Natural killer cell (primary cell): ENCODE results near the gene PROX2. TPM values are rescaled to one million over a fixed set of nuclear protein-coding genes. Genes with fewer than 3 reads are reported as not detected.

Experiments
- ATAC-seq, 3 donors: fragments of 150-1000 bp in 2 of 3; fragments of 200-7000 bp in 1 of 3; cut with Tn5 transposase; 1 replicate in 1 of 3; 2 replicates in 2 of 3; pipeline ENCODE4 v1.10.0; 2021; ENCODE audit warnings: mild to moderate bottlenecking in 2 of 3, moderate library complexity in 2 of 3
- DNase-seq, 2 donors: peaks; one replicate each; pipeline versions ENCODE4 v3.0.0 to v3.0.0-alpha.2; 2013 to 2021; ENCODE audit warnings: mixed read lengths in 1 of 2
- H3K27ac ChIP-seq: one replicate; pipeline ENCODE4 v1.5.1; 2013; ENCODE audit warnings: mild to moderate bottlenecking, low read length
- H3K27me3 ChIP-seq: one replicate; pipeline ENCODE4 v1.6.1; 2013; ENCODE audit warnings: low read length; ENCODE audit not compliant: control insufficient read depth, insufficient read depth
- H3K36me3 ChIP-seq: one replicate; pipeline ENCODE4 v1.6.1; 2013; ENCODE audit warnings: low read length; ENCODE audit not compliant: control insufficient read depth, insufficient read depth
- H3K4me1 ChIP-seq: one replicate; pipeline ENCODE4 v1.6.1; 2013; ENCODE audit warnings: low read length; ENCODE audit not compliant: control insufficient read depth, insufficient read depth
- H3K4me3 ChIP-seq: one replicate; pipeline ENCODE4 v1.5.1; 2013; ENCODE audit warnings: low read length
- H3K9me3 ChIP-seq: one replicate; pipeline ENCODE4 v1.6.1; 2013; ENCODE audit warnings: low read length; ENCODE audit not compliant: control insufficient read depth, insufficient read depth
- H3K27ac Mint-ChIP-seq, 2 donors: one replicate each; pipeline ENCODE4 v1.8.0; 2022; ENCODE audit warnings: mild to moderate bottlenecking in 2 of 2, mixed read lengths in 2 of 2, moderate library complexity in 1 of 2
- H3K27me3 Mint-ChIP-seq, 2 donors: one replicate each; pipeline ENCODE4 v1.8.0; 2022; ENCODE audit warnings: low read depth in 2 of 2, mixed read lengths in 2 of 2
- H3K36me3 Mint-ChIP-seq: one replicate; pipeline ENCODE4 v1.8.0; 2022; ENCODE audit warnings: mixed read lengths
- H3K4me1 Mint-ChIP-seq, 2 donors: one replicate each; pipeline ENCODE4 v1.8.0; 2022; ENCODE audit warnings: mixed read lengths in 2 of 2
- H3K4me3 Mint-ChIP-seq: one replicate; pipeline ENCODE4 v1.8.0; 2022; ENCODE audit warnings: mild to moderate bottlenecking, moderate library complexity, mixed read lengths
- H3K9me3 Mint-ChIP-seq, 2 donors: one replicate each; pipeline ENCODE4 v1.8.0; 2022; ENCODE audit warnings: mixed read lengths in 2 of 2
- WGBS: methylation state at CpG from one replicate; pipeline ENCODE4 v1.1.7; 2013; ENCODE audit warnings: missing lambda C conversion rate; ENCODE audit not compliant: insufficient coverage; 5-methylcytosine and 5-hydroxymethylcytosine counted together
- intact Hi-C: fragments of 100-400 bp; cut with micrococcal nuclease; formaldehyde crosslinking; loops from one replicate; pipeline ENCODE4 v1.14.2; 2022
- total RNA-seq, 4 donors: library from RNA; stranded (reverse); fragments of 120-200 nt in 1 of 4; gene quantifications; one replicate each; pipeline versions ENCODE4 v1.2.3 to v1.2.4, GENCODE V29; 2013 to 2022
- TF ChIP-seq, protein P1 (sequence below): fragments of 200-600 bp; IDR thresholded peaks from one replicate; pipeline ENCODE4 v1.8.0; 2022; ENCODE audit warnings: antibody characterized with exemption

The PROX2 gene
- total RNA-seq, result 1 to 10 TPM; 5.1 to 7.1 (median 5.7) TPM
- 2.9 TPM for total RNA-seq (2013)

DNA sequence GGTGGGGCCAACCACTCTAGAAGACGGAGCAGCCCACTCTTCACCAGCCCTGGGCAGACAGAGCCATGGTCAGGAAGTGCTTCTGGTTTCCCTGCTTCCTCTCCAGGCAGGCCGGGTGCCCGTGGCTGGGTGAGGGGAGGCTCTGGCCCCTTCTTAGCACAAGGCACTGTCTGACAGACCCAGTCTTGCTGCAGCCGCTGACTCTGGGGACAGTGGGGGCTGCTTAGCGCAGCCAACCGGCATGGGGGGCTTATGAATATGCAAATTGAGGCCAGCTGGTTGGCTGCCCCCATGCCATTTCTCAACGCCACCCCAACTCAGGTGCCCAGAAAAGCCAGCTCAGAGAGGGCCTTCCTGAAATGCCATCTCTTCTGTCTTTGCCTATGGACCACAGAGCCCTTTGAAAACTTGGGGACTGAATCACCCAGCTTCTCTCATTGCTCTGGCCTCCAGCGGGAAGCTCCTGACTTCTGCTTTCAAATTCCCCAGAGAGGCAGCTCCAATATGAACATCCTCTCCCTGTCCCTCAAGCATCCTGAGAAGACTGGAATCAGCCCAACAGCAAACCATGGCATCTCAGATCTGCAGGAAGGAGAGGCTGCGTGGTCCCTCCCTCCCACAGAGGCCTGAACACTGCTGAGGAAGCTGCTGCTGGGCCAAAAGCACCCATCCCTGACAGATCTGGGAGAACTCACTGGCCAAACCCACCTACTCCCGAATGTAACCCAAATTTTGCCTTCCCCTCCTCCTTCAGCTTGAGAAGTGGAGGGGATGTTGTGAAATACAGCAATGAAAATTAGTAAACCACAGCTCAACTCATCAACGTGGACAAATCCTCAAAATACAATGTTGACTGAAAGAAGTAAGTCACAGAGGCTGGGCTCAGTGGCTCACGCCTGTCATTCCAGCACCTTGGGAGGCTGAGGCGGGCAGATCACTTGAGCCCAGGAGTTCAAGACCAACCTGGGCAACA is at the start of gene PROX2:
Gene PROX2 (minus strand): TSS at position 205 of the 973 bp plus-strand sequence. CDS start 12,311 bp downstream, outside the sequence.
- Histone ChIP-seq H3K36me3 (no peaks in the 10 kb centered on the region), H3K27ac (peak within 1 kb of the TSS; percentile 63), H3K27me3 (no peaks in the 10 kb centered on the region), H3K4me1 (peaks cover 26% of the 10 kb centered on the region), H3K9me3 (no peaks in the 10 kb centered on the region), H3K4me3 (no peak within 1 kb of the TSS)
- intact Hi-C loops, result no loop called here
- no peaks in the 10 kb centered on the region for H3K36me3 Mint-ChIP-seq
- TF ChIP-seq, protein P1, sequence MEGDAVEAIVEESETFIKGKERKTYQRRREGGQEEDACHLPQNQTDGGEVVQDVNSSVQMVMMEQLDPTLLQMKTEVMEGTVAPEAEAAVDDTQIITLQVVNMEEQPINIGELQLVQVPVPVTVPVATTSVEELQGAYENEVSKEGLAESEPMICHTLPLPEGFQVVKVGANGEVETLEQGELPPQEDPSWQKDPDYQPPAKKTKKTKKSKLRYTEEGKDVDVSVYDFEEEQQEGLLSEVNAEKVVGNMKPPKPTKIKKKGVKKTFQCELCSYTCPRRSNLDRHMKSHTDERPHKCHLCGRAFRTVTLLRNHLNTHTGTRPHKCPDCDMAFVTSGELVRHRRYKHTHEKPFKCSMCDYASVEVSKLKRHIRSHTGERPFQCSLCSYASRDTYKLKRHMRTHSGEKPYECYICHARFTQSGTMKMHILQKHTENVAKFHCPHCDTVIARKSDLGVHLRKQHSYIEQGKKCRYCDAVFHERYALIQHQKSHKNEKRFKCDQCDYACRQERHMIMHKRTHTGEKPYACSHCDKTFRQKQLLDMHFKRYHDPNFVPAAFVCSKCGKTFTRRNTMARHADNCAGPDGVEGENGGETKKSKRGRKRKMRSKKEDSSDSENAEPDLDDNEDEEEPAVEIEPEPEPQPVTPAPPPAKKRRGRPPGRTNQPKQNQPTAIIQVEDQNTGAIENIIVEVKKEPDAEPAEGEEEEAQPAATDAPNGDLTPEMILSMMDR, result no peak
- peak within 1 kb of the TSS; percentile 74 for H3K4me3 Mint-ChIP-seq
- peaks cover 26 to 29% of the 10 kb centered on the region in 2 donors for H3K4me1 Mint-ChIP-seq
- H3K9me3 Mint-ChIP-seq, result no peaks in the 10 kb centered on the region
- no peaks in the 10 kb centered on the region for H3K27me3 Mint-ChIP-seq
- 24% methylated on average over 12 of the region's 13 CpGs for WGBS
- DNase-seq (peak; percentile 39 to 49), ATAC-seq (peak; percentile 79 to 88 (median 85))
- H3K27ac Mint-ChIP-seq, result peak within 1 kb of the TSS; percentile 73 to 87

GRCh38 chr14:74924061-74924460 is 48.1 kb upstream of the PROX2 start:
- H3K27ac ChIP-seq, result no peak overlapping the region
- H3K36me3 ChIP-seq, result no peaks in the 10 kb centered on the region
- H3K27ac Mint-ChIP-seq, result no peak overlapping the region
- no peaks in the 10 kb centered on the region for H3K9me3 Mint-ChIP-seq
- WGBS, result 92% methylated on average over 11 of the region's 11 CpGs
- peaks cover 10% of the 10 kb centered on the region for H3K4me1 ChIP-seq
- peaks cover 0 to 3% of the 10 kb centered on the region in 2 donors for H3K4me1 Mint-ChIP-seq
- TF ChIP-seq, protein P1, result no peak
- DNase-seq (no peak), ATAC-seq (no peak)
- H3K36me3 Mint-ChIP-seq, result no peaks in the 10 kb centered on the region
- H3K4me3 Mint-ChIP-seq, result peak overlapping the region; percentile 10
- H3K9me3 ChIP-seq, result no peaks in the 10 kb centered on the region
- H3K27me3 Mint-ChIP-seq, result peaks cover 12 to 18% of the 10 kb centered on the region in 2 donors
- intact Hi-C loops, result no loop called here
- no peak overlapping the region for H3K4me3 ChIP-seq
- H3K27me3 ChIP-seq, result no peaks in the 10 kb centered on the region

GRCh38 chr14:74922752-74923401 is 46.9 kb upstream of the PROX2 start, which contains the start of gene RPS6KL1:
Gene RPS6KL1, minus strand, starts transcription at chr14:74923260. Its CDS starts 1,719 bp downstream, at chr14:74921541.
- peak within 1 kb of the TSS; percentile 73 for H3K4me3 Mint-ChIP-seq
- TF ChIP-seq, protein P1, result no peak
- ATAC-seq (peak; percentile 90 to 99 (median 99)), DNase-seq (peak; percentile 68 to 80)
- H3K4me1 Mint-ChIP-seq, result peaks cover 0 to 3% of the 10 kb centered on the region in 2 donors
- 18% methylated on average over 49 of the region's 51 CpGs for WGBS
- H3K9me3 Mint-ChIP-seq, result no peaks in the 10 kb centered on the region
- H3K36me3 Mint-ChIP-seq, result no peaks in the 10 kb centered on the region
- peaks cover 12 to 18% of the 10 kb centered on the region in 2 donors for H3K27me3 Mint-ChIP-seq
- H3K4me3 ChIP-seq, result peak within 1 kb of the TSS; percentile 35
- H3K27ac Mint-ChIP-seq, result peak within 1 kb of the TSS in 1 of 2 donors; percentile 52
- H3K9me3 ChIP-seq, result no peaks in the 10 kb centered on the region
- H3K4me1 ChIP-seq, result peaks cover 10% of the 10 kb centered on the region
- H3K36me3 ChIP-seq, result no peaks in the 10 kb centered on the region
- H3K27ac ChIP-seq, result no peak within 1 kb of the TSS
- intact Hi-C loops, result no loop called here
- H3K27me3 ChIP-seq, result no peaks in the 10 kb centered on the region
